SK-N-SH treated with all-trans-retinoic acid at 6 μM for 48 hours (cell line): ENCODE results near the gene AMBP.

ENCODE experiments used
- CSDC2 ChIP-seq: fragments of 250-450 bp; sonication (Bioruptor Pico); IDR thresholded peaks from 2 replicates; pipeline ENCODE4 v1.5.0; 2020; ENCODE audit warnings: mild to moderate bottlenecking, moderate library complexity
- ESRRG ChIP-seq: fragments of 250-450 bp; sonication (Bioruptor Pico); IDR thresholded peaks from 2 replicates; pipeline ENCODE4 v1.6.1; 2021; ENCODE audit warnings: mild to moderate bottlenecking
- ISL1 ChIP-seq: fragments of 250-450 bp; sonication (Bioruptor Pico); IDR thresholded peaks from 2 replicates; pipeline ENCODE4 v2.1.2; 2022; ENCODE audit warnings: mild to moderate bottlenecking, moderate library complexity
- OSR1 ChIP-seq: fragments of 250-450 bp; sonication (Bioruptor Pico); IDR thresholded peaks from 2 replicates; pipeline ENCODE4 v1.8.0; 2022; ENCODE audit warnings: moderate library complexity, mild to moderate bottlenecking, inconsistent platforms
- PPARA ChIP-seq: fragments of 250-450 bp; sonication (Bioruptor Pico); IDR thresholded peaks from 2 replicates; pipeline ENCODE4 v1.5.0; 2020; ENCODE audit warnings: mild to moderate bottlenecking, borderline replicate concordance
- RARB ChIP-seq: fragments of 250-450 bp; sonication (Bioruptor Pico); IDR thresholded peaks from 2 replicates; pipeline ENCODE4 v1.8.0; 2021; ENCODE audit warnings: mild to moderate bottlenecking, moderate library complexity
- SNAI2 ChIP-seq: fragments of 250-450 bp; sonication (Bioruptor Pico); IDR thresholded peaks from 2 replicates; pipeline ENCODE4 v1.5.0; 2020; ENCODE audit warnings: mild to moderate bottlenecking, moderate library complexity
- TCF4 ChIP-seq: fragments of 250-450 bp; sonication (Bioruptor Pico); IDR thresholded peaks from 2 replicates; pipeline ENCODE4 v1.8.0; 2021; ENCODE audit warnings: mild to moderate bottlenecking, moderate library complexity, borderline replicate concordance
- ZFP3 ChIP-seq: fragments of 250-450 bp; sonication (Bioruptor Pico); IDR thresholded peaks from 2 replicates; pipeline ENCODE4 v1.5.0; 2020; ENCODE audit warnings: mild to moderate bottlenecking, moderate library complexity
- ZFP30 ChIP-seq: fragments of 450-650 bp; formaldehyde crosslinking; IDR thresholded peaks from 2 replicates; pipeline ENCODE4 v1.5.0; 2022; ENCODE audit warnings: mild to moderate bottlenecking, moderate library complexity
- ZNF8 ChIP-seq: fragments of 450-650 bp; formaldehyde crosslinking; IDR thresholded peaks from 2 replicates; pipeline ENCODE4 v1.5.0; 2020; ENCODE audit warnings: mild to moderate bottlenecking, moderate library complexity
- TF ChIP-seq, protein P1 (sequence below): fragments of 250-450 bp; sonication (Bioruptor Pico); IDR thresholded peaks from 2 replicates; pipeline ENCODE4 v1.5.1; 2020; ENCODE audit warnings: low read depth, mild to moderate bottlenecking, moderate library complexity

- TF ChIP-seq SNAI2 (CRISPR knock-in tag) (no peak), OSR1 (no peak), ISL1 (CRISPR knock-in tag) (no peak), CSDC2 (CRISPR knock-in tag) (no peak), ZFP3 (no peak), TCF4 (CRISPR knock-in tag) (no peak), ZNF8 (no peak), RARB (CRISPR knock-in tag) (no peak), ZFP30 (CRISPR knock-in tag) (no peak), PPARA (CRISPR knock-in tag) (no peak), ESRRG (CRISPR knock-in tag) (no peak)
- TF ChIP-seq, protein P1, sequence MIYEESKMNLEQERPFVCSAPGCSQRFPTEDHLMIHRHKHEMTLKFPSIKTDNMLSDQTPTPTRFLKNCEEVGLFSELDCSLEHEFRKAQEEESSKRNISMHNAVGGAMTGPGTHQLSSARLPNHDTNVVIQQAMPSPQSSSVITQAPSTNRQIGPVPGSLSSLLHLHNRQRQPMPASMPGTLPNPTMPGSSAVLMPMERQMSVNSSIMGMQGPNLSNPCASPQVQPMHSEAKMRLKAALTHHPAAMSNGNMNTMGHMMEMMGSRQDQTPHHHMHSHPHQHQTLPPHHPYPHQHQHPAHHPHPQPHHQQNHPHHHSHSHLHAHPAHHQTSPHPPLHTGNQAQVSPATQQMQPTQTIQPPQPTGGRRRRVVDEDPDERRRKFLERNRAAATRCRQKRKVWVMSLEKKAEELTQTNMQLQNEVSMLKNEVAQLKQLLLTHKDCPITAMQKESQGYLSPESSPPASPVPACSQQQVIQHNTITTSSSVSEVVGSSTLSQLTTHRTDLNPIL (CRISPR knock-in tag) = no peak
These were observed 40.1 kb upstream of the AMBP start for GRCh38 chr9:114117996-114118830.
